ENCODE data around the gene KCNMB4. TPM values are rescaled to one million over a fixed set of nuclear protein-coding genes. Genes with fewer than 3 reads are reported as not detected.
"Not testable (repeated sequence)": the region's sequence is repeated elsewhere in the genome, so short reads cannot be mapped to it uniquely, and the experiment has no call there.

The KCNMB4 gene
- total and polyA plus RNA-seq, 5 donors from 2014 or later, result 0.06 to 1.8 (median 0.62) TPM

- ATAC-seq (ENCODE audit: low read depth in 2 of 2) (no peak), DNase-seq (peak in 1 of 3 donors; percentile 19)
- peaks cover 0 to 5% (median 0%) of the 10 kb centered on the region in 4 donors for H3K4me1 Mint-ChIP-seq
- H3K27ac Mint-ChIP-seq, result no peak overlapping the region
- H3K27me3 ChIP-seq (ENCODE audit: control insufficient read depth, insufficient read depth, low read length), result no peaks in the 10 kb centered on the region
- no peak overlapping the region for H3K27ac ChIP-seq (ENCODE audit: insufficient read depth, low read length, poor library complexity, severe bottlenecking)
- H3K4me3 Mint-ChIP-seq, result no peak overlapping the region
- no peaks in the 10 kb centered on the region for H3K36me3 Mint-ChIP-seq
- no peaks in the 10 kb centered on the region for H3K4me1 ChIP-seq (ENCODE audit: control insufficient read depth, insufficient read depth, low read length, poor library complexity, severe bottlenecking)
- peaks cover 0 to 6% (median 2%) of the 10 kb centered on the region in 7 donors for H3K9me3 Mint-ChIP-seq
- no peaks in the 10 kb centered on the region for H3K27me3 Mint-ChIP-seq
- H3K4me3 ChIP-seq (ENCODE audit: low read depth, low read length), result no peak overlapping the region
- H3K36me3 ChIP-seq (ENCODE audit: control insufficient read depth, insufficient read depth, low read length), result no peaks in the 10 kb centered on the region
- no peaks in the 10 kb centered on the region for H3K9me3 ChIP-seq (ENCODE audit: control insufficient read depth in 2 of 2, low read length in 2 of 2)
Measured at GRCh38 chr12:70379846-70380245, 13.8 kb downstream of the KCNMB4 start.

- Mint-ChIP-seq H3K4me1 (peaks cover 0 to 5% (median 0%) of the 10 kb centered on the region in 4 donors), H3K4me3 (no peak overlapping the region), H3K27me3 (no peaks in the 10 kb centered on the region), H3K36me3 (peaks cover 4% of the 10 kb centered on the region), H3K27ac (no peak overlapping the region), H3K9me3 (peaks cover 0 to 6% (median 2%) of the 10 kb centered on the region in 7 donors)
- no peak overlapping the region for H3K27ac ChIP-seq (ENCODE audit: insufficient read depth, low read length, poor library complexity, severe bottlenecking)
- DNase-seq (no peak), ATAC-seq (ENCODE audit: low read depth in 2 of 2) (no peak)
- H3K4me3 ChIP-seq (ENCODE audit: low read depth, low read length), result no peak overlapping the region
- no peaks in the 10 kb centered on the region for H3K4me1 ChIP-seq (ENCODE audit: control insufficient read depth, insufficient read depth, low read length, poor library complexity, severe bottlenecking)
- H3K36me3 ChIP-seq (ENCODE audit: control insufficient read depth, insufficient read depth, low read length), result no peaks in the 10 kb centered on the region
- H3K27me3 ChIP-seq (ENCODE audit: control insufficient read depth, insufficient read depth, low read length), result no peaks in the 10 kb centered on the region
- no peaks in the 10 kb centered on the region for H3K9me3 ChIP-seq (ENCODE audit: control insufficient read depth in 2 of 2, low read length in 2 of 2)
Measured at GRCh38 chr12:70383484-70383883, 17.4 kb downstream of the KCNMB4 start.

GRCh38 chr12:70383886-70384285 lies 17.8 kb downstream of the KCNMB4 start:
- Histone ChIP-seq H3K27ac (ENCODE audit: insufficient read depth, low read length, poor library complexity, severe bottlenecking) (no peak overlapping the region), H3K4me3 (ENCODE audit: low read depth, low read length) (no peak overlapping the region), H3K9me3 (ENCODE audit: control insufficient read depth in 2 of 2, low read length in 2 of 2) (no peaks in the 10 kb centered on the region), H3K4me1 (ENCODE audit: control insufficient read depth, insufficient read depth, low read length, poor library complexity, severe bottlenecking) (no peaks in the 10 kb centered on the region), H3K36me3 (ENCODE audit: control insufficient read depth, insufficient read depth, low read length) (no peaks in the 10 kb centered on the region), H3K27me3 (ENCODE audit: control insufficient read depth, insufficient read depth, low read length) (no peaks in the 10 kb centered on the region)
- peaks cover 0 to 5% (median 0%) of the 10 kb centered on the region in 4 donors for H3K4me1 Mint-ChIP-seq
- DNase-seq (no peak), ATAC-seq (ENCODE audit: low read depth in 2 of 2) (no peak)
- H3K9me3 Mint-ChIP-seq, result peaks cover 0 to 6% (median 2%) of the 10 kb centered on the region in 7 donors
- peaks cover 4% of the 10 kb centered on the region for H3K36me3 Mint-ChIP-seq
- peak overlapping the region in 1 of 4 donors; percentile 44 for H3K4me3 Mint-ChIP-seq
- H3K27me3 Mint-ChIP-seq, result no peaks in the 10 kb centered on the region
- no peak overlapping the region for H3K27ac Mint-ChIP-seq

GRCh38 chr12:70386771-70387170 lies 20.7 kb downstream of the KCNMB4 start:
- no peak overlapping the region for H3K4me3 ChIP-seq (ENCODE audit: low read depth, low read length)
- Mint-ChIP-seq H3K36me3 (peaks cover 10% of the 10 kb centered on the region), H3K4me1 (no peaks in the 10 kb centered on the region), H3K27me3 (no peaks in the 10 kb centered on the region), H3K9me3 (peaks cover 0 to 6% (median 3%) of the 10 kb centered on the region in 7 donors), H3K4me3 (no peak overlapping the region), H3K27ac (no peak overlapping the region)
- no peak overlapping the region for H3K27ac ChIP-seq (ENCODE audit: insufficient read depth, low read length, poor library complexity, severe bottlenecking)
- no peaks in the 10 kb centered on the region for H3K4me1 ChIP-seq (ENCODE audit: control insufficient read depth, insufficient read depth, low read length, poor library complexity, severe bottlenecking)
- H3K9me3 ChIP-seq (ENCODE audit: control insufficient read depth in 2 of 2, low read length in 2 of 2), result no peaks in the 10 kb centered on the region
- DNase-seq (no peak), ATAC-seq (ENCODE audit: low read depth in 2 of 2) (no peak)
- no peaks in the 10 kb centered on the region for H3K27me3 ChIP-seq (ENCODE audit: control insufficient read depth, insufficient read depth, low read length)
- no peaks in the 10 kb centered on the region for H3K36me3 ChIP-seq (ENCODE audit: control insufficient read depth, insufficient read depth, low read length)

- no peak overlapping the region for H3K4me3 Mint-ChIP-seq
- Histone ChIP-seq H3K27ac (ENCODE audit: insufficient read depth, low read length, poor library complexity, severe bottlenecking) (no peak overlapping the region), H3K36me3 (ENCODE audit: control insufficient read depth, insufficient read depth, low read length) (no peaks in the 10 kb centered on the region), H3K4me3 (ENCODE audit: low read depth, low read length) (no peak overlapping the region), H3K9me3 (ENCODE audit: control insufficient read depth in 2 of 2, low read length in 2 of 2) (no peaks in the 10 kb centered on the region), H3K27me3 (ENCODE audit: control insufficient read depth, insufficient read depth, low read length) (no peaks in the 10 kb centered on the region), H3K4me1 (ENCODE audit: control insufficient read depth, insufficient read depth, low read length, poor library complexity, severe bottlenecking) (no peaks in the 10 kb centered on the region)
- DNase-seq (no peak), ATAC-seq (ENCODE audit: low read depth in 2 of 2) (no peak)
- peaks cover 0 to 6% (median 3%) of the 10 kb centered on the region in 7 donors for H3K9me3 Mint-ChIP-seq
- no peaks in the 10 kb centered on the region for H3K27me3 Mint-ChIP-seq
- H3K27ac Mint-ChIP-seq, result no peak overlapping the region
- peaks cover 10% of the 10 kb centered on the region for H3K36me3 Mint-ChIP-seq
- no peaks in the 10 kb centered on the region for H3K4me1 Mint-ChIP-seq
Measured at GRCh38 chr12:70389678-70390077, 23.6 kb downstream of the KCNMB4 start.

GRCh38 chr12:70392631-70393030 lies 26.5 kb downstream of the KCNMB4 start:
- not testable (repeated sequence) for H3K4me1 ChIP-seq (ENCODE audit: control insufficient read depth, insufficient read depth, low read length, poor library complexity, severe bottlenecking); H3K36me3 Mint-ChIP-seq; H3K4me3 Mint-ChIP-seq; H3K4me1 Mint-ChIP-seq; H3K36me3 ChIP-seq (ENCODE audit: control insufficient read depth, insufficient read depth, low read length); H3K27ac ChIP-seq (ENCODE audit: insufficient read depth, low read length, poor library complexity, severe bottlenecking); H3K9me3 Mint-ChIP-seq; H3K4me3 ChIP-seq (ENCODE audit: low read depth, low read length); H3K9me3 ChIP-seq (ENCODE audit: control insufficient read depth in 2 of 2, low read length in 2 of 2); H3K27me3 ChIP-seq (ENCODE audit: control insufficient read depth, insufficient read depth, low read length); H3K27ac Mint-ChIP-seq; DNase-seq; ATAC-seq (ENCODE audit: low read depth in 2 of 2); H3K27me3 Mint-ChIP-seq

- Histone ChIP-seq H3K9me3 (ENCODE audit: control insufficient read depth in 2 of 2, low read length in 2 of 2) (no peaks in the 10 kb centered on the region), H3K27me3 (ENCODE audit: control insufficient read depth, insufficient read depth, low read length) (no peaks in the 10 kb centered on the region), H3K27ac (ENCODE audit: insufficient read depth, low read length, poor library complexity, severe bottlenecking) (no peak overlapping the region), H3K4me1 (ENCODE audit: control insufficient read depth, insufficient read depth, low read length, poor library complexity, severe bottlenecking) (no peaks in the 10 kb centered on the region), H3K4me3 (ENCODE audit: low read depth, low read length) (no peak overlapping the region), H3K36me3 (ENCODE audit: control insufficient read depth, insufficient read depth, low read length) (no peaks in the 10 kb centered on the region)
- H3K4me3 Mint-ChIP-seq, result no peak overlapping the region
- H3K27ac Mint-ChIP-seq, result no peak overlapping the region
- no peaks in the 10 kb centered on the region for H3K27me3 Mint-ChIP-seq
- no peak for DNase-seq
- H3K4me1 Mint-ChIP-seq, result no peaks in the 10 kb centered on the region
- H3K9me3 Mint-ChIP-seq, result peaks cover 0 to 4% (median 0%) of the 10 kb centered on the region in 7 donors
- peaks cover 6% of the 10 kb centered on the region for H3K36me3 Mint-ChIP-seq
- ATAC-seq (ENCODE audit: low read depth in 2 of 2), result no peak
Measured at GRCh38 chr12:70393787-70394499, 27.9 kb downstream of the KCNMB4 start.

- ATAC-seq (ENCODE audit: low read depth in 2 of 2), result no peak
- no peaks in the 10 kb centered on the region for H3K9me3 Mint-ChIP-seq
- H3K4me3 Mint-ChIP-seq, result no peak overlapping the region
- Histone ChIP-seq H3K4me1 (ENCODE audit: control insufficient read depth, insufficient read depth, low read length, poor library complexity, severe bottlenecking) (no peaks in the 10 kb centered on the region), H3K27me3 (ENCODE audit: control insufficient read depth, insufficient read depth, low read length) (no peaks in the 10 kb centered on the region), H3K4me3 (ENCODE audit: low read depth, low read length) (no peak overlapping the region), H3K9me3 (ENCODE audit: control insufficient read depth in 2 of 2, low read length in 2 of 2) (no peaks in the 10 kb centered on the region), H3K27ac (ENCODE audit: insufficient read depth, low read length, poor library complexity, severe bottlenecking) (no peak overlapping the region), H3K36me3 (ENCODE audit: control insufficient read depth, insufficient read depth, low read length) (no peaks in the 10 kb centered on the region)
- H3K27me3 Mint-ChIP-seq, result no peaks in the 10 kb centered on the region
- H3K36me3 Mint-ChIP-seq, result peaks cover 8% of the 10 kb centered on the region
- H3K27ac Mint-ChIP-seq, result no peak overlapping the region
- H3K4me1 Mint-ChIP-seq, result no peaks in the 10 kb centered on the region
- no peak for DNase-seq
Measured at GRCh38 chr12:70398002-70398401, 31.9 kb downstream of the KCNMB4 start.
